HG03060 (cell line): Measurements from ENCODE around the gene TBX19.
A peak's percentile ranks its signal among the peaks of the same experiment; 100 is the strongest.

Experiments
- ATAC-seq: cut with Tn5 transposase; IDR thresholded peaks from one replicate; pipeline ENCODE4 v1.9.1; 2021; ENCODE audit warnings: low read depth, moderate number of reproducible peaks; ENCODE audit not compliant: unreplicated experiment

The TBX19 gene

GRCh38 chr1:168280296-168280927 is at the start of gene TBX19:
Gene TBX19 (plus strand): TSS chr1:168280877. CDS start chr1:168281091, 214 bp downstream.
- ATAC-seq: no peak

- ATAC-seq: peak; percentile 64
Measured at GRCh38 chr1:168234846-168235547, 45.7 kb upstream of the TBX19 start.

GRCh38 chr1:168235548-168235885 is 45.2 kb upstream of the TBX19 start:
- ATAC-seq: no peak

GRCh38 chr1:168235937-168236336 is 44.7 kb upstream of the TBX19 start:
- no peak for ATAC-seq

- ATAC-seq: no peak
Measured at GRCh38 chr1:168236836-168237611, 43.7 kb upstream of the TBX19 start.

GRCh38 chr1:168243198-168243597 is 37.5 kb upstream of the TBX19 start:
- ATAC-seq: no peak

- ATAC-seq: no peak
Measured at GRCh38 chr1:168243636-168244212, 37.0 kb upstream of the TBX19 start.

GRCh38 chr1:168245042-168245441 is 35.6 kb upstream of the TBX19 start:
- ATAC-seq: no peak

- ATAC-seq: no peak
Measured at GRCh38 chr1:168246506-168246905, 34.2 kb upstream of the TBX19 start.

- no peak for ATAC-seq
Measured at GRCh38 chr1:168252204-168252733, 28.4 kb upstream of the TBX19 start.

GRCh38 chr1:168256164-168256563 is 24.5 kb upstream of the TBX19 start:
- no peak for ATAC-seq

- no peak for ATAC-seq
Measured at GRCh38 chr1:168257397-168257796, 23.3 kb upstream of the TBX19 start.

- ATAC-seq: no peak
Measured at GRCh38 chr1:168259567-168259966, 21.1 kb upstream of the TBX19 start.

- ATAC-seq: no peak
Measured at GRCh38 chr1:168260393-168260792, 20.3 kb upstream of the TBX19 start.

GRCh38 chr1:168261390-168261789 is 19.3 kb upstream of the TBX19 start:
- ATAC-seq: no peak

- no peak for ATAC-seq
Measured at GRCh38 chr1:168263130-168263529, 17.5 kb upstream of the TBX19 start.

GRCh38 chr1:168264296-168264695 is 16.4 kb upstream of the TBX19 start:
- no peak for ATAC-seq

- no peak for ATAC-seq
Measured at GRCh38 chr1:168265596-168265995, 15.1 kb upstream of the TBX19 start.

- ATAC-seq: no peak
Measured at GRCh38 chr1:168266644-168267186, 14.0 kb upstream of the TBX19 start.

- no peak for ATAC-seq
Measured at GRCh38 chr1:168271636-168272035, 9.0 kb upstream of the TBX19 start.

GRCh38 chr1:168273575-168273974 is 7.1 kb upstream of the TBX19 start:
- ATAC-seq: no peak
